ENCODE data around the gene KRTAP1-3.

DNA sequence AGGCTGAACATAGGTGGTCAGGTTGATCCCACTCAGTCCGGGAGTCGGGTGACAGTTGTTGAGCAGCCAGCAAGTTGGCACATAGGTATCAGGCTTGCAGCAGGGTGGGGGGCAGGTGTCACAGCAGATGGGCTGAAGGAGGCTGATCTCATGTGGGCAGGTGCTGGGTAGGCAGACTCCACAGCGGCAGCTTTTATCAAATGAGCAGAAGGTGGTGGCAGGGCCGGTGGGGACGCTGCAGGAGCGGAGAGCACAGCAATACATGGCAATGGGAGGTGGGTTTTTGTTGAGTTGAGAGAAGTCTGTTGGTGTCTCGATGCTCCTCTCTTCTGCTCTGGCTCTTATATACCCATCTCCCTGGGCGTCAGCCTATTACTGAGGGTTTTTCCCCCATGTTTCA, 25.9 kb downstream of the KRTAP1-3 start, which contains the start of gene KRTAP3-1:
- TF ChIP-seq POLR2A (IDR thresholded peaks at IDR 0.05; ENCODE audit: low read depth) (no peak), CTCF (IDR thresholded peaks at IDR 0.05) (no peak), POLR2AphosphoS5 (IDR thresholded peaks at IDR 0.05) (no peak), EP300 (IDR thresholded peaks at IDR 0.05) (no peak)

All from esophagus muscularis mucosa (tissue), 4 donors.